SK-N-SH (cell line): ENCODE data around the gene SLC35A2. TPM values are rescaled to one million over a fixed set of nuclear protein-coding genes. Genes with fewer than 3 reads are reported as not detected.

Experiments used
- CTCF ChIA-PET: fragments of 300-600, 350-600 bp; formaldehyde crosslinking; extraction: SDS; loops from one replicate; lab custom pipeline; 2021; lab: Yijun Ruan, JAX
- POLR2A ChIA-PET: fragments of 350-600 bp; sonication (Branson Sonifier 250); formaldehyde crosslinking; extraction: SDS; loops from one replicate; lab custom pipeline; 2020; ENCODE audit warnings: antibody characterized with exemption, inconsistent platforms; lab: Yijun Ruan, JAX
- DNase-seq: peaks from one replicate; pipeline ENCODE4 v3.0.0; 2012
- H2AFZ ChIP-seq: fragments of 200-600 bp; sonication (generic); 2 replicates; pipeline ENCODE4 v1.8.1; 2016; ENCODE audit warnings: antibody characterized with exemption, mild to moderate bottlenecking, low read depth
- H3F3A ChIP-seq: fragments of 200-600 bp; sonication (generic); replicated peaks from 2 replicates; pipeline ENCODE3; 2016; ENCODE audit warnings: antibody characterized with exemption, mild to moderate bottlenecking; ENCODE audit not compliant: insufficient read depth
- H3K27ac ChIP-seq, 2 experiments: fragments of 200-500 bp in 1 of 2; fragments of 200-600 bp in 1 of 2; sonication (Bioruptor generic) in 1 of 2; sonication (generic), shearing (Covaris generic) in 1 of 2; 2 replicates each; pipeline versions ENCODE4 v1.5.1 to v1.6.1; 2014 to 2016; ENCODE audit warnings: low read depth in 2 of 2, inconsistent platforms in 1 of 2, low read length in 1 of 2, mild to moderate bottlenecking in 1 of 2, mixed read lengths in 1 of 2
- H3K27me3 ChIP-seq: fragments of 200-600 bp; sonication (generic), shearing (Covaris generic); 2 replicates; pipeline ENCODE4 v1.6.1; 2016; ENCODE audit warnings: mixed run types; ENCODE audit not compliant: insufficient read depth
- H3K36me3 ChIP-seq, 2 experiments: fragments of 200-500 bp in 1 of 2; fragments of 200-600 bp in 1 of 2; sonication (Bioruptor generic) in 1 of 2; sonication (generic) in 1 of 2; replicated peaks in 1 of 2; 2 replicates each; pipeline versions ENCODE3 to v1.5.1; 2014 to 2016; ENCODE audit warnings: low read length in 1 of 2, mild to moderate bottlenecking in 1 of 2; ENCODE audit not compliant: insufficient read depth in 2 of 2, control insufficient read depth in 1 of 2
- H3K4me1 ChIP-seq, 2 experiments: fragments of 200-500 bp in 1 of 2; fragments of 200-600 bp in 1 of 2; sonication (Bioruptor generic) in 1 of 2; sonication (generic), shearing (Covaris generic) in 1 of 2; 2 replicates each; pipeline versions ENCODE4 v1.5.1 to v1.6.1; 2014 to 2016; ENCODE audit warnings: low read depth in 1 of 2, low read length in 1 of 2, mixed run types in 1 of 2; ENCODE audit not compliant: insufficient read depth in 2 of 2, control insufficient read depth in 1 of 2
- H3K4me2 ChIP-seq: fragments of 200-600 bp; sonication (generic), shearing (Covaris generic); 2 replicates; pipeline ENCODE4 v1.6.1; 2017; ENCODE audit warnings: mixed run types
- H3K4me3 ChIP-seq, 2 experiments: fragments of 200-500 bp in 1 of 2; fragments of 200-600 bp in 1 of 2; sonication (Bioruptor generic) in 1 of 2; sonication (generic), shearing (Covaris generic) in 1 of 2; 2 replicates each; pipeline versions ENCODE4 v1.5.1 to v1.8.1; 2014 to 2016; ENCODE audit warnings: low read depth in 2 of 2, inconsistent platforms in 1 of 2, low read length in 1 of 2, mild to moderate bottlenecking in 1 of 2, mixed read lengths in 1 of 2, moderate library complexity in 1 of 2
- H3K79me2 ChIP-seq: fragments of 200-600 bp; sonication (generic); 2 replicates; pipeline ENCODE4 v1.8.1; 2017; ENCODE audit warnings: mild to moderate bottlenecking; ENCODE audit not compliant: insufficient read depth
- H3K9ac ChIP-seq: fragments of 200-600 bp; sonication (generic); 2 replicates; pipeline ENCODE4 v1.6.1; 2017; ENCODE audit warnings: mixed run types
- H3K9me2 ChIP-seq: fragments of 200-600 bp; sonication (generic); 2 replicates; pipeline ENCODE4 v1.6.1; 2017; ENCODE audit warnings: mixed run types
- H3K9me3 ChIP-seq: fragments of 200-600 bp; sonication (generic); 2 replicates; pipeline ENCODE4 v1.6.1; 2017; ENCODE audit warnings: mixed run types, mild to moderate bottlenecking, moderate library complexity
- H4K20me1 ChIP-seq: fragments of 200-600 bp; sonication (generic); 2 replicates; pipeline ENCODE4 v1.6.1; 2017; ENCODE audit warnings: mild to moderate bottlenecking, mixed run types; ENCODE audit not compliant: insufficient read depth
- CHD2 ChIP-seq: fragments of 150-350 bp; IDR thresholded peaks from 2 replicates; pipeline ENCODE4 v1.6.1; 2018; ENCODE audit warnings: low read length; ENCODE audit not compliant: partially characterized antibody
- CTCF ChIP-seq: fragments of 200-600 bp; sonication (generic); IDR thresholded peaks from 2 replicates; pipeline ENCODE4 v1.6.1; 2017; ENCODE audit warnings: antibody characterized with exemption, mild to moderate bottlenecking, moderate library complexity
- ELF1 ChIP-seq: IDR thresholded peaks from 2 replicates; pipeline ENCODE4 v1.4.0; 2012
- EZH2phosphoT487 ChIP-seq: fragments of 200-600 bp; sonication (generic); IDR thresholded peaks from 2 replicates; pipeline ENCODE4 v1.6.1; 2017; ENCODE audit warnings: low read depth, mixed run types, mild to moderate bottlenecking, antibody characterized with exemption, moderate library complexity, borderline replicate concordance
- FOXJ3 ChIP-seq: sonication (generic); formaldehyde crosslinking; IDR thresholded peaks from 2 replicates; pipeline ENCODE4 v1.5.1; 2020; ENCODE audit warnings: mild to moderate bottlenecking, missing genetic modification reagents
- FOXM1 ChIP-seq: IDR thresholded peaks from 2 replicates; pipeline ENCODE4 v1.4.0; 2012; ENCODE audit warnings: low read depth, mild to moderate bottlenecking
- IRF3 ChIP-seq: fragments of 150-350 bp; IDR thresholded peaks from 2 replicates; pipeline ENCODE4 v1.6.1; 2016; ENCODE audit warnings: mild to moderate bottlenecking, low read depth, low read length
- JUND ChIP-seq: IDR thresholded peaks from 2 replicates; pipeline ENCODE4 v1.4.0; 2012
- MEF2A ChIP-seq: IDR thresholded peaks from 2 replicates; pipeline ENCODE4 v1.4.0; 2012; ENCODE audit warnings: low read depth, borderline replicate concordance
- MXI1 ChIP-seq: IDR thresholded peaks from 2 replicates; pipeline ENCODE4 v1.6.1; 2012; ENCODE audit warnings: mild to moderate bottlenecking, low read depth, low read length, improper control_type of control experiment
- NFIC ChIP-seq: IDR thresholded peaks from 2 replicates; pipeline ENCODE4 v1.4.0; 2012; ENCODE audit warnings: borderline replicate concordance
- PBX3 ChIP-seq: IDR thresholded peaks from 2 replicates; pipeline ENCODE4; 2012
- POLR2AphosphoS5 ChIP-seq: IDR thresholded peaks from 2 replicates; pipeline ENCODE4 v1.6.1; 2012; ENCODE audit warnings: low read depth, low read length
- RCOR1 ChIP-seq: fragments of 150-350 bp; IDR thresholded peaks from 2 replicates; pipeline ENCODE4 v1.6.1; 2017; ENCODE audit warnings: antibody characterized with exemption, low read length
- RFX5 ChIP-seq: IDR thresholded peaks from 2 replicates; pipeline ENCODE4 v1.6.1; 2012; ENCODE audit warnings: mild to moderate bottlenecking, improper control_type of control experiment, low read length
- SMC3 ChIP-seq: IDR thresholded peaks from 2 replicates; pipeline ENCODE4 v1.6.1; 2012; ENCODE audit warnings: low read depth, low read length, improper control_type of control experiment
- TAF1 ChIP-seq: IDR thresholded peaks from 2 replicates; pipeline ENCODE4 v1.6.1; 2012; ENCODE audit warnings: low read depth, mild to moderate bottlenecking, low read length, moderate library complexity, borderline replicate concordance
- TEAD4 ChIP-seq: IDR thresholded peaks from 2 replicates; pipeline ENCODE4 v1.4.0; 2012; ENCODE audit warnings: mild to moderate bottlenecking, borderline replicate concordance; ENCODE audit not compliant: insufficient read depth
- YY1 ChIP-seq: IDR thresholded peaks from 2 replicates; pipeline ENCODE4 v1.4.0; 2012; ENCODE audit warnings: low read depth, mild to moderate bottlenecking
- WGBS: methylation state at CpG from one replicate; pipeline ENCODE4 v1.1.6; 2017; ENCODE audit warnings: low lambda C conversion rate; 5-methylcytosine and 5-hydroxymethylcytosine counted together
- polyA plus RNA-seq, 3 experiments: library from polyadenylated mRNA; depleted of rRNA; stranded (reverse); fragments of >200 nt; gene quantifications; 2 replicates each; pipeline ENCODE4 v1.2.3, GENCODE V29; 2012

Gene SLC35A2
- polyA plus RNA-seq, 1 of the 3 experiments (the other 2 are of a cell fraction) = 71.3 TPM

GRCh38 chrX:48958635-48959094 is 47.2 kb upstream of the SLC35A2 start:
- no peaks in the 10 kb centered on the region for H3K9me3 ChIP-seq
- peak overlapping the region; percentile 85 for H2AFZ ChIP-seq
- DNase-seq = no peak
- 0 out of 2 replicates have a peak, but pooled peaks cover 4% of the 10 kb centered on the region for H3K27me3 ChIP-seq
- CTCF ChIA-PET = interaction anchor here (0.6 to 2.9 kb wide), 5 partner anchors 11 to 280 kb away, joined by 3 to 12 read pairs (median 4); partner anchors contain the start of gene KCND1
- H3K4me3 ChIP-seq = peak overlapping the region; percentile 82 to 93
- H3K4me1 ChIP-seq = peaks cover 10 to 40% of the 10 kb centered on the region in 2 experiments; a peak in 3 of 4 replicates
- no peaks in the 10 kb centered on the region for H3F3A ChIP-seq
- peaks cover 9 to 22% of the 10 kb centered on the region in 2 experiments for H3K36me3 ChIP-seq
- TF ChIP-seq FOXJ3 (CRISPR knock-in tag) (no peak; the same call in 1 of the 2 replicates), JUND (no peak), EZH2phosphoT487 (no peak), CHD2 (no peak), TEAD4 (no peak), POLR2AphosphoS5 (no peak), CTCF (no peak)
- H3K27ac ChIP-seq = peak overlapping the region; percentile 53 to 99
- H3K9me2 ChIP-seq = no peaks in the 10 kb centered on the region
- 8% methylated on average over 21 of the region's 21 CpGs for WGBS
- H3K4me2 ChIP-seq = peak overlapping the region; percentile 83
- peaks cover 31% of the 10 kb centered on the region for H4K20me1 ChIP-seq
- H3K79me2 ChIP-seq = peaks cover 35% of the 10 kb centered on the region
- POLR2A ChIA-PET = interaction anchor here (0.6 to 1.7 kb wide), 4 partner anchors 13 to 62 kb away, joined by 3 to 6 read pairs (median 4); partner anchors contain the start of genes GRIPAP1 and KCND1
- peak overlapping the region; percentile 97 for H3K9ac ChIP-seq

GRCh38 chrX:48957827-48958634 is 46.6 kb upstream of the SLC35A2 start:
- H3K9me3 ChIP-seq = no peaks in the 10 kb centered on the region
- H3K4me2 ChIP-seq = peak overlapping the region; percentile 83
- 0 out of 2 replicates have a peak, but pooled peaks cover 4% of the 10 kb centered on the region for H3K27me3 ChIP-seq
- POLR2A ChIA-PET = interaction anchor here (0.6 to 1.7 kb wide), 4 partner anchors 14 to 61 kb away, joined by 3 to 6 read pairs (median 4); partner anchors contain the start of genes GRIPAP1 and KCND1
- H2AFZ ChIP-seq = peak overlapping the region; percentile 85; the same call in 1 of the 2 replicates
- no peaks in the 10 kb centered on the region for H3K9me2 ChIP-seq
- H3K9ac ChIP-seq = peak overlapping the region; percentile 97
- CTCF ChIA-PET = interaction anchor here (0.6 to 2.9 kb wide), 5 partner anchors 11 to 279 kb away, joined by 3 to 12 read pairs (median 3); no protein-coding TSS in a partner anchor
- peaks cover 38% of the 10 kb centered on the region for H4K20me1 ChIP-seq
- peak overlapping the region; percentile 82 to 93 for H3K4me3 ChIP-seq
- H3K79me2 ChIP-seq = peaks cover 42% of the 10 kb centered on the region
- peaks cover 12 to 24% of the 10 kb centered on the region in 2 experiments for H3K36me3 ChIP-seq
- peak overlapping the region; percentile 99 for H3K27ac ChIP-seq
- no peaks in the 10 kb centered on the region for H3F3A ChIP-seq
- peak; percentile 94 for DNase-seq
- 1% methylated on average over 33 of the region's 66 CpGs for WGBS
- peaks cover 10 to 45% of the 10 kb centered on the region in 2 experiments; a peak in 3 of 4 replicates for H3K4me1 ChIP-seq
- TF ChIP-seq POLR2AphosphoS5 (peak; percentile 67; the same call in 1 of the 2 replicates), JUND (no peak), SMC3 (no peak), RFX5 (peak; percentile 96), MEF2A (no peak), TEAD4 (no peak), YY1 (no peak), MXI1 (peak; percentile 54), PBX3 (peak; percentile 99), TAF1 (peak; percentile 52), ELF1 (peak; percentile 70), NFIC (peak; percentile 23; the same call in 1 of the 2 replicates), RCOR1 (no peak), CHD2 (peak; percentile 59), IRF3 (peak; percentile 54), FOXM1 (no peak)
